Psoas muscle (tissue), 8 donors: ENCODE measurements around the gene GRPEL2. TPM values are rescaled to one million over a fixed set of nuclear protein-coding genes. Genes with fewer than 3 reads are reported as not detected.

Experiments
- ATAC-seq, 4 donors: fragments of 200-7000 bp; cut with Tn5 transposase; one replicate each; pipeline ENCODE4 v1.9.1; 2020; ENCODE audit warnings: moderate library complexity in 3 of 4, mild to moderate bottlenecking in 2 of 4
- DNase-seq, 2 donors: peaks; one replicate each; pipeline ENCODE4 v3.0.0-alpha.2; 2020
- H3K27ac ChIP-seq: fragments of 200-600 bp; one replicate; pipeline ENCODE4 v1.8.0; 2022
- H3K27me3 ChIP-seq, 3 donors: fragments of 200-600 bp in 1 of 3; one replicate each; pipeline versions ENCODE4 v1.6.1 to v1.8.0; 2013 to 2022; ENCODE audit warnings: low read length in 2 of 3, mild to moderate bottlenecking in 2 of 3, moderate library complexity in 1 of 3; ENCODE audit not compliant: insufficient read depth in 3 of 3
- H3K36me3 ChIP-seq, 2 donors: fragments of 200-600 bp in 1 of 2; one replicate each; pipeline versions ENCODE4 v1.6.1 to v1.8.0; 2013 to 2022; ENCODE audit warnings: low read depth in 1 of 2, mild to moderate bottlenecking in 1 of 2, moderate library complexity in 1 of 2; ENCODE audit not compliant: insufficient read depth in 1 of 2
- H3K4me1 ChIP-seq: fragments of 200-600 bp; one replicate; pipeline ENCODE4 v1.8.0; 2022
- H3K4me3 ChIP-seq: fragments of 200-600 bp; one replicate; pipeline ENCODE4 v1.8.0; 2022; ENCODE audit warnings: mild to moderate bottlenecking
- H3K9me3 ChIP-seq: fragments of 200-600 bp; one replicate; pipeline ENCODE4 v1.8.0; 2022
- WGBS, 3 donors: extraction: QIAGEN DNeasy Blood & Tissue Kit; methylation state at CpG; one replicate each; pipeline versions ENCODE4 v1.1.6 to v1.1.7; 2013; 5-methylcytosine and 5-hydroxymethylcytosine counted together
- intact Hi-C, 2 donors: fragments of 100-400 bp; cut with DNase I; formaldehyde crosslinking; loops; one replicate each; pipeline versions ENCODE4 v1.11.0 to v1.14.2; 2022
- polyA plus RNA-seq, 3 donors: library from polyadenylated mRNA; stranded (reverse); fragments of 200-250 nt; gene quantifications; one replicate each; pipeline ENCODE4 v1.2.3, GENCODE V29; 2013
- total RNA-seq, 4 donors: library from RNA; stranded (reverse); fragmentation: NEBNext Ultra II Directional in 2 of 4; extraction: Animal tissue kit (Norgen Biotek cat#: 25700) in 2 of 4; gene quantifications; one replicate each; pipeline versions ENCODE4 v1.2.1 to v1.2.4, GENCODE V29; 2021 to 2023
- TF ChIP-seq, protein P1 (sequence below): fragments of 200-600 bp; IDR thresholded peaks from one replicate; pipeline ENCODE4 v1.8.0; 2022; ENCODE audit warnings: antibody characterized with exemption
- donor health status: healthy with polysubstance abuse.
- donor health status: DM: no; HTN: no; CAD: no; lungs with moderate emphysema.
- donor health status: Bipolar disorder and iron deficiency.
- donor health status: healthy.
- donor health status: DM: yes; HTN: yes; CAD: no.
- donor health status: DM: no; HTN: no; CAD: no.
- donor health status: DM: no; HTN: no; CAD: no.
- donor health status: DM: yes; HTN: yes; CAD: no.

The GRPEL2 gene
- total and polyA plus RNA-seq, 7 donors: 4.7 to 11.6 (median 10.2) TPM

DNA sequence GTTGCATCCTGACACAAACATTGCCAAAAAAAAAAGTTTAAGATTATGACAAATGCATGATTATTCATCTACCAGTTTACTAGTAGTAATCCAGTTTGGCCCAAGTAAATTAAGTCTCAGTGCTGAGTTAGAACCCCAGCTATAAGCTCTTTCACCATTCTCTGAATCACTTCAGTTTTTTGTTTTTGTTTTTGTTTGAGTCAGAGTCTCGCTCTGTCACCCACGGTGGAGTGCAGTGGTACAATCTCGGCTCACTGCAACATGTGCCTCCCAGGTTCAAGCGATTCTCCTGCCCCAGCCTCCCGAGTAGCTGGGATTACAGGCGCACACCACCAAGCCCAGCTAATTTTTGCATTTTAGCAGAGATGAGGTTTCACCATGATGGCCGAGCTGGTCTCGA is 11.1 kb downstream of the GRPEL2 start:
- 96 to 97% (median 97%) methylated on average over 8 of the region's 8 CpGs for WGBS, 3 donors
- no peak for ATAC-seq
- Histone ChIP-seq H3K27ac (no peak overlapping the region), H3K4me3 (no peak overlapping the region), H3K9me3 (no peaks in the 10 kb centered on the region), H3K27me3 (no peaks in the 10 kb centered on the region), H3K36me3 (peaks cover 3 to 48% of the 10 kb centered on the region in 2 donors), H3K4me1 (peaks cover 4% of the 10 kb centered on the region)
- intact Hi-C loops: no loop called here
- no peak for DNase-seq
- TF ChIP-seq, protein P1, sequence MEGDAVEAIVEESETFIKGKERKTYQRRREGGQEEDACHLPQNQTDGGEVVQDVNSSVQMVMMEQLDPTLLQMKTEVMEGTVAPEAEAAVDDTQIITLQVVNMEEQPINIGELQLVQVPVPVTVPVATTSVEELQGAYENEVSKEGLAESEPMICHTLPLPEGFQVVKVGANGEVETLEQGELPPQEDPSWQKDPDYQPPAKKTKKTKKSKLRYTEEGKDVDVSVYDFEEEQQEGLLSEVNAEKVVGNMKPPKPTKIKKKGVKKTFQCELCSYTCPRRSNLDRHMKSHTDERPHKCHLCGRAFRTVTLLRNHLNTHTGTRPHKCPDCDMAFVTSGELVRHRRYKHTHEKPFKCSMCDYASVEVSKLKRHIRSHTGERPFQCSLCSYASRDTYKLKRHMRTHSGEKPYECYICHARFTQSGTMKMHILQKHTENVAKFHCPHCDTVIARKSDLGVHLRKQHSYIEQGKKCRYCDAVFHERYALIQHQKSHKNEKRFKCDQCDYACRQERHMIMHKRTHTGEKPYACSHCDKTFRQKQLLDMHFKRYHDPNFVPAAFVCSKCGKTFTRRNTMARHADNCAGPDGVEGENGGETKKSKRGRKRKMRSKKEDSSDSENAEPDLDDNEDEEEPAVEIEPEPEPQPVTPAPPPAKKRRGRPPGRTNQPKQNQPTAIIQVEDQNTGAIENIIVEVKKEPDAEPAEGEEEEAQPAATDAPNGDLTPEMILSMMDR: no peak

DNA sequence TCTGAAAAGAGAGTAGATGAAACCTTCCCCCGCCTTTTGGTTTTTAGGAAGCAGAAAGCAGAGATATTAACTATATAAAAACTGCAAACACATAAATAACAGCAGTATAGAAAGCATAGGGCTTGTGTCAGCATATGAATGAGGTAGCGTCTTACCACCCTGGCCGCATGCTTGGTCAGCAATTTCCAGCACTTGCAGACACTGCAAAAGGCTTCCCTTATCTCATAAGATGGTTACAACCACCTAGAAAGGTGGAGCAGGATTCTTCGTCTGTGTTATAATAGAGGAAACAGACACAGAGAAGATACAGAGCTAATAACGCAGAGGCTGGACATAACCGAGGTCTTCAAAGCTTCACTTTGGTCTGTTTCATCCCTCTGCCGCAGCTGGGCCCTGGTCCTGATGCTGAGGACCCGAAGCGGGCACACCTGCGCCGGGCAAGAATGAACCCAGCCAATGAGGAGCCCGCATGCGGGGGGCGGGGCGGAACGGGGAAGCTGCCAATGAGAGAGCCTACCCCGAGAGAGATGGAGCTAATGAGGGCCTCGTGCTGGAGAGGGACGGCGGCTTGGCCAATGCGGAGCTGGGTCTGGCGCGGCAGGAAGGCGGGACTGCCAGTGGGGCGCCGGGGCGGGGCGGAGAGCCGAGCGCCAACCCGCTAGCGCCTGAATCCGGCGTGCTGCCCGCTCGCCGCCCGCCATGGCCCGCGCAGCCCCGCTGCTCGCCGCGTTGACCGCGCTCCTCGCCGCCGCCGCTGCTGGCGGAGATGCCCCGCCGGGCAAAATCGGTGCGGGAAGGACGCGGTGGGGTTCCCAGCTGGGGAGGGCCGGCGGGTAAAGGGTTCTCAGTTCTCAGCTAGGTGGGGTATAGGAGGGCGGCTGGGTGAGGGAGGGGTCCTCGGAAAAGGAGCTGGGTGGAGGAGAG is 12.3 kb downstream of the GRPEL2 start, which contains the start of gene PCYOX1L:
TSS of gene PCYOX1L (plus strand) at position 677 of the 924 bp plus-strand sequence. CDS start at position 700, 23 bp downstream.
- no peaks in the 10 kb centered on the region for H3K27me3 ChIP-seq
- H3K27ac ChIP-seq: peak within 1 kb of the TSS; percentile 46
- peak; percentile 96 to 98 for DNase-seq
- TF ChIP-seq, protein P1: no peak
- intact Hi-C loops: no loop called here
- 1 to 3% (median 2%) methylated on average over 44 to 61 of the region's 61 CpGs for WGBS, 3 donors
- peak within 1 kb of the TSS; percentile 75 for H3K4me3 ChIP-seq
- H3K36me3 ChIP-seq: peaks cover 0 to 35% of the 10 kb centered on the region in 2 donors
- no peaks in the 10 kb centered on the region for H3K9me3 ChIP-seq
- H3K4me1 ChIP-seq: peaks cover 4% of the 10 kb centered on the region
- peak; percentile 100 for ATAC-seq

DNA sequence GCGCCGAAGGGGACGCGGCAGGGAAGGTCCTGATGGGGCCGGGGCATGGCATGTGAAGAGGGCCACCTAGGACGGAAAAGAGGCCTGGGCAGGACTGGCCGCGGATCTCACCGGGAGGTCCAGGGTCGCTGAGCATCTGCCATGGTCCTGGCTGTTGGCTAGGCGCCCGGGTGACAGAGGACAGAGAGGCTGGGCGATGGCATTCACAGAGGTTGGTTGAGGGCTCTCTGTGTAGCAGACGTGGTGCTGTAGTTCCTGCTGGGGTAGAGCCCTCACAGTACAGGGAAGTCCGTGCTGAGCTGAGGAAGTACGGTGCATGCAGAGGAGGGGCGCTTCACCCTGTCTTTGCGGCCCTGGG is 13.0 kb downstream of the GRPEL2 start:
- peak; percentile 16 to 34 (median 26) for ATAC-seq
- Histone ChIP-seq H3K27me3 (no peaks in the 10 kb centered on the region), H3K36me3 (peaks cover 0 to 29% of the 10 kb centered on the region in 2 donors), H3K27ac (peak overlapping the region; percentile 46), H3K4me1 (peaks cover 4% of the 10 kb centered on the region), H3K4me3 (peak overlapping the region; percentile 75), H3K9me3 (no peaks in the 10 kb centered on the region)
- DNase-seq: peak; percentile 54 to 74
- 1 to 2% (median 1%) methylated on average over 18 of the region's 18 CpGs for WGBS, 3 donors
- intact Hi-C loops: no loop called here
- TF ChIP-seq, protein P1: no peak

DNA sequence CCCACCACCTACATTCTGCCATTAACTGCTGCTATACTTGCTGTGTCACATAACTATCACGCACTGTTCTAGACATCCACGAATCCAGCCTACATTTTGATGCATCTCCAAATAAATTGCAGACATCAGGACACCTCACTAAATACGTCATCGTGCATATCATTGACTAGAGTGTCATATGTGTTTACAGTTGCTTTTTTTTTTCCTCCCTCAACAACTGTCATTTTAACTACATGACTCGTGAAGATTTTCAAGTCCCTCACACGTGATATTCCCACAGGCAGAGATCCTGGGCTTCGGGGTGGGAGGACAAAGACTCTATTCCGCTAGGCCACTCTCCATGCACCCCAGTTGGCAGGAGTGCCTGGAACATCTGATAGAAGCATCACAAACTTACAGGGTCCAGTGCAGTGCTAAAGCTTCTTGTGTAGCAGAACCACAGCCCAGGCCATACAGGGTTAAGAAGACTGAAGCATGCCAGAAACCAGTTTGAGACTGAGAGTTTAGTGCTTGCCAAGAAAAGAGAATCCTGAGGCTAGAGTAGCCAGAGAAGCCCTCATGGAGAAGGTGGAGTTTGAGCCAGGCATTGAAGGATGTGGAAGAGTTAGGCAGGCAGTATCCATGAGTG is 13.7 kb downstream of the GRPEL2 start:
- H3K4me3 ChIP-seq: no peak overlapping the region
- TF ChIP-seq, protein P1: no peak
- no peaks in the 10 kb centered on the region for H3K27me3 ChIP-seq
- H3K9me3 ChIP-seq: no peaks in the 10 kb centered on the region
- peaks cover 4% of the 10 kb centered on the region for H3K4me1 ChIP-seq
- no peak overlapping the region for H3K27ac ChIP-seq
- ATAC-seq (no peak), DNase-seq (no peak)
- 77 to 85% (median 84%) methylated on average over 8 of the region's 8 CpGs for WGBS, 3 donors
- intact Hi-C loops: no loop called here
- peaks cover 0 to 22% of the 10 kb centered on the region in 2 donors for H3K36me3 ChIP-seq
